K562 (cell line): ENCODE results near the gene TMEM63A. TPM values are rescaled to one million over a fixed set of nuclear protein-coding genes. Genes with fewer than 3 reads are reported as not detected.

Experiments
- ELF4 ChIP-seq: fragments of 450-650 bp; formaldehyde crosslinking; IDR thresholded peaks from 2 replicates; pipeline ENCODE4 v1.4.0; 2022; ENCODE audit warnings: missing genetic modification characterization
- FOXK2 ChIP-seq, 2 experiments: fragments of 450-650 bp; IDR thresholded peaks in 1 of 2; conservative IDR thresholded peaks in 1 of 2; 2 replicates each; pipeline ENCODE4 v1.6.1; 2016; ENCODE audit warnings: low read depth in 2 of 2, mild to moderate bottlenecking in 1 of 2
- HDAC1 ChIP-seq, 2 experiments: fragments of 450-650 bp; IDR thresholded peaks; 2 replicates each; pipeline ENCODE4 v1.6.1; 2016 to 2017; ENCODE audit warnings: inconsistent platforms in 1 of 2, mild to moderate bottlenecking in 1 of 2, moderate library complexity in 1 of 2
- HMGN3 ChIP-seq: IDR thresholded peaks from 2 replicates; pipeline ENCODE4 v1.6.1; 2011; ENCODE audit warnings: borderline replicate concordance, low read depth, mild to moderate bottlenecking, mixed read lengths, low read length; ENCODE audit not compliant: insufficient read length; ENCODE audit errors: extremely low read depth
- NCOA4 ChIP-seq: fragments of 450-650 bp; IDR thresholded peaks from 2 replicates; pipeline ENCODE4 v1.6.1; 2018; ENCODE audit warnings: mild to moderate bottlenecking; ENCODE audit not compliant: partially characterized antibody
- POLR2A ChIP-seq: fragments of 450-650 bp; conservative IDR thresholded peaks from 2 replicates; pipeline ENCODE4 v1.6.1; 2016
- POLR2G ChIP-seq: fragments of 200-400 bp; formaldehyde crosslinking; IDR thresholded peaks from 2 replicates; pipeline ENCODE4 v1.6.1; 2017; ENCODE audit warnings: low read depth, mild to moderate bottlenecking, antibody characterized with exemption, low read length, moderate library complexity
- POLR3G ChIP-seq: IDR thresholded peaks from 2 replicates; pipeline ENCODE4 v1.6.1; 2011; ENCODE audit not compliant: insufficient read length, insufficient replicate concordance; ENCODE audit errors: extremely low read depth
- RB1 ChIP-seq: fragments of 450-650 bp; IDR thresholded peaks from 2 replicates; pipeline ENCODE4 v1.6.1; 2017; ENCODE audit warnings: low read depth, mild to moderate bottlenecking
- SRF ChIP-seq, 2 experiments: fragments of 250-450, 450-650 bp in 1 of 2; sonication (Bioruptor Pico) in 1 of 2; sonication (generic) in 1 of 2; formaldehyde crosslinking; IDR thresholded peaks; 2 replicates each; pipeline versions ENCODE4 v1.5.0 to v1.5.1; 2020 to 2022; ENCODE audit warnings: mild to moderate bottlenecking in 1 of 2, missing genetic modification reagents in 1 of 2
- STAG1 ChIP-seq: sonication (generic); formaldehyde crosslinking; IDR thresholded peaks from 2 replicates; pipeline ENCODE4 v1.5.0; 2020; ENCODE audit warnings: missing genetic modification reagents, borderline replicate concordance
- THRAP3 ChIP-seq: fragments of 450-650 bp; IDR thresholded peaks from 2 replicates; pipeline ENCODE4 v1.6.1; 2016; ENCODE audit warnings: mild to moderate bottlenecking, inconsistent platforms, borderline replicate concordance
- ZBTB9 ChIP-seq: fragments of 450-650 bp; formaldehyde crosslinking; IDR thresholded peaks from 2 replicates; pipeline ENCODE4 v1.4.0; 2020; ENCODE audit warnings: mild to moderate bottlenecking, moderate library complexity
- ZNF589 ChIP-seq: fragments of 200-800 bp; sonication (Bioruptor generic); IDR thresholded peaks from 2 replicates; pipeline ENCODE4 v1.6.1; 2016; ENCODE audit warnings: low read depth, missing genetic modification characterization, missing compliant biosample characterization
- polyA plus RNA-seq, 8 experiments: library from polyadenylated mRNA; depleted of rRNA in 4 of 8; stranded (reverse) in 5 of 8; unstranded in 3 of 8; fragments of >200 nt; fragmentation: Nextera tagmentation in 2 of 8; fragmentation: Illumina TruSeq in 1 of 8; extraction: Ambion mirVana in 2 of 8; extraction: Trizol in 1 of 8; gene quantifications; 2 replicates each; pipeline versions ENCODE4 v1.2.1 to v1.2.3, GENCODE V29; 2011 to 2014; ENCODE audit warnings: inconsistent platforms in 1 of 8, missing spikeins in 1 of 8
- total RNA-seq, 7 experiments: library from RNA; depleted of rRNA in 6 of 7; stranded (reverse); fragments of >200 nt in 6 of 7; fragmentation: Illumina TruSeq in 2 of 7; extraction: Trizol in 2 of 7; gene quantifications; 2 replicates each; pipeline versions ENCODE4 v1.2.1 to v1.2.3, GENCODE V29; 2011 to 2021; ENCODE audit warnings: low replicate concordance in 1 of 7
- TF ChIP-seq, protein P1 (sequence below): fragments of 450-650 bp; formaldehyde crosslinking; IDR thresholded peaks from 2 replicates; pipeline ENCODE4 v1.4.0; 2022; ENCODE audit warnings: missing genetic modification characterization
- TF ChIP-seq, protein P2 (sequence below): sonication (generic); formaldehyde crosslinking; IDR thresholded peaks from 2 replicates; pipeline ENCODE4 v1.9.0; 2022; ENCODE audit warnings: mild to moderate bottlenecking, missing genetic modification reagents
- TF ChIP-seq, protein P3 (sequence below), 2 experiments: IDR thresholded peaks; 2 replicates each; pipeline ENCODE4 v1.6.1; 2012; ENCODE audit warnings: improper control_type of control experiment in 2 of 2, low read depth in 2 of 2, low read length in 2 of 2, borderline replicate concordance in 1 of 2
- TF ChIP-seq, protein P4 (sequence below): fragments of 450-650 bp; formaldehyde crosslinking; IDR thresholded peaks from 2 replicates; pipeline ENCODE4 v1.4.0; 2022; ENCODE audit warnings: mild to moderate bottlenecking, moderate library complexity
- TF ChIP-seq, protein P5 (sequence below), 2 experiments: fragments of 250-450 bp in 1 of 2; fragments of 450-650 bp in 1 of 2; sonication (Bioruptor Pico) in 1 of 2; IDR thresholded peaks; 2 replicates each; pipeline versions ENCODE4 v1.6.1 to v1.8.0; 2016 to 2021; ENCODE audit warnings: mild to moderate bottlenecking in 2 of 2, moderate library complexity in 2 of 2, missing compliant biosample characterization in 1 of 2, missing genetic modification characterization in 1 of 2

TMEM63A gene
- total and polyA plus RNA-seq, 9 of the 15 experiments (the other 6 are each of a cell fraction or from before 2014, with no cell fraction given) = 2.0 to 54.6 (median 17.5) TPM

GRCh38 chr1:225842074-225842473, 40.1 kb downstream of the TMEM63A start (continued):
- TF ChIP-seq, protein P1, sequence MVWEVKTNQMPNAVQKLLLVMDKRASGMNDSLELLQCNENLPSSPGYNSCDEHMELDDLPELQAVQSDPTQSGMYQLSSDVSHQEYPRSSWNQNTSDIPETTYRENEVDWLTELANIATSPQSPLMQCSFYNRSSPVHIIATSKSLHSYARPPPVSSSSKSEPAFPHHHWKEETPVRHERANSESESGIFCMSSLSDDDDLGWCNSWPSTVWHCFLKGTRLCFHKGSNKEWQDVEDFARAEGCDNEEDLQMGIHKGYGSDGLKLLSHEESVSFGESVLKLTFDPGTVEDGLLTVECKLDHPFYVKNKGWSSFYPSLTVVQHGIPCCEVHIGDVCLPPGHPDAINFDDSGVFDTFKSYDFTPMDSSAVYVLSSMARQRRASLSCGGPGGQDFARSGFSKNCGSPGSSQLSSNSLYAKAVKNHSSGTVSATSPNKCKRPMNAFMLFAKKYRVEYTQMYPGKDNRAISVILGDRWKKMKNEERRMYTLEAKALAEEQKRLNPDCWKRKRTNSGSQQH (CRISPR knock-in tag) = peak; percentile 25; the same call in 1 of the 2 replicates
- TF ChIP-seq RB1 = no peak
- TF ChIP-seq, protein P2, sequence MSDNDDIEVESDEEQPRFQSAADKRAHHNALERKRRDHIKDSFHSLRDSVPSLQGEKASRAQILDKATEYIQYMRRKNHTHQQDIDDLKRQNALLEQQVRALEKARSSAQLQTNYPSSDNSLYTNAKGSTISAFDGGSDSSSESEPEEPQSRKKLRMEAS (CRISPR knock-in tag) = no peak
- TF ChIP-seq ZBTB9 = peak; percentile 17; the same call in 1 of the 2 replicates
- TF ChIP-seq, protein P3, sequence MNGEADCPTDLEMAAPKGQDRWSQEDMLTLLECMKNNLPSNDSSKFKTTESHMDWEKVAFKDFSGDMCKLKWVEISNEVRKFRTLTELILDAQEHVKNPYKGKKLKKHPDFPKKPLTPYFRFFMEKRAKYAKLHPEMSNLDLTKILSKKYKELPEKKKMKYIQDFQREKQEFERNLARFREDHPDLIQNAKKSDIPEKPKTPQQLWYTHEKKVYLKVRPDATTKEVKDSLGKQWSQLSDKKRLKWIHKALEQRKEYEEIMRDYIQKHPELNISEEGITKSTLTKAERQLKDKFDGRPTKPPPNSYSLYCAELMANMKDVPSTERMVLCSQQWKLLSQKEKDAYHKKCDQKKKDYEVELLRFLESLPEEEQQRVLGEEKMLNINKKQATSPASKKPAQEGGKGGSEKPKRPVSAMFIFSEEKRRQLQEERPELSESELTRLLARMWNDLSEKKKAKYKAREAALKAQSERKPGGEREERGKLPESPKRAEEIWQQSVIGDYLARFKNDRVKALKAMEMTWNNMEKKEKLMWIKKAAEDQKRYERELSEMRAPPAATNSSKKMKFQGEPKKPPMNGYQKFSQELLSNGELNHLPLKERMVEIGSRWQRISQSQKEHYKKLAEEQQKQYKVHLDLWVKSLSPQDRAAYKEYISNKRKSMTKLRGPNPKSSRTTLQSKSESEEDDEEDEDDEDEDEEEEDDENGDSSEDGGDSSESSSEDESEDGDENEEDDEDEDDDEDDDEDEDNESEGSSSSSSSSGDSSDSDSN (IDR thresholded peaks at IDR 0.05; ENCODE audit: borderline replicate concordance in 1 of 2, low read depth in 2 of 2, low read length in 2 of 2) = no peak
- TF ChIP-seq ZNF589 (CRISPR knock-in tag) = no peak
- 0 out of 4 replicates have a peak, but pooled peaks of 1 of the 2 experiments have one; percentile 18 for TF ChIP-seq SRF (CRISPR knock-in tag; IDR thresholded peaks at IDR 0.05)
- TF ChIP-seq, protein P4, sequence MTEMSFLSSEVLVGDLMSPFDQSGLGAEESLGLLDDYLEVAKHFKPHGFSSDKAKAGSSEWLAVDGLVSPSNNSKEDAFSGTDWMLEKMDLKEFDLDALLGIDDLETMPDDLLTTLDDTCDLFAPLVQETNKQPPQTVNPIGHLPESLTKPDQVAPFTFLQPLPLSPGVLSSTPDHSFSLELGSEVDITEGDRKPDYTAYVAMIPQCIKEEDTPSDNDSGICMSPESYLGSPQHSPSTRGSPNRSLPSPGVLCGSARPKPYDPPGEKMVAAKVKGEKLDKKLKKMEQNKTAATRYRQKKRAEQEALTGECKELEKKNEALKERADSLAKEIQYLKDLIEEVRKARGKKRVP (CRISPR knock-in tag) = 0 out of 2 replicates have a peak, but pooled peaks have one; percentile 27
- no peak for TF ChIP-seq POLR3G
- TF ChIP-seq POLR2A = peak; percentile 32; the same call in 1 of the 2 replicates
- TF ChIP-seq NCOA4 = no peak
- TF ChIP-seq, protein P5, sequence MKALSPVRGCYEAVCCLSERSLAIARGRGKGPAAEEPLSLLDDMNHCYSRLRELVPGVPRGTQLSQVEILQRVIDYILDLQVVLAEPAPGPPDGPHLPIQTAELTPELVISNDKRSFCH (CRISPR knock-in tag; IDR thresholded peaks at IDR 0.05) = no peak
- TF ChIP-seq, protein P5 (tag; IDR thresholded peaks at IDR 0.05) = no peak
- TF ChIP-seq STAG1 (CRISPR knock-in tag) = no peak
- TF ChIP-seq FOXK2 (conservative IDR thresholded peaks at IDR 0.05 in 1 of 2, IDR thresholded peaks at IDR 0.05 in 1 of 2; ENCODE audit: low read depth in 2 of 2) = no peak
- no peak for TF ChIP-seq HMGN3
- TF ChIP-seq POLR2G = peak; percentile 63
- TF ChIP-seq THRAP3 = no peak
- TF ChIP-seq HDAC1 (IDR thresholded peaks at IDR 0.05) = no peak
- 0 out of 2 replicates have a peak, but pooled peaks have one; percentile 15 for TF ChIP-seq ELF4 (CRISPR knock-in tag)
